NCI-H446 treated with DMSO at 0.1 percent for 48 hours (cell line): Measurements from ENCODE around the gene OR10V1.
A peak's percentile ranks its signal among the peaks of the same experiment; 100 is the strongest.
"Not testable (repeated sequence)": the region's sequence is repeated elsewhere in the genome, so short reads cannot be mapped to it uniquely, and the experiment has no call there.

Source experiments
- DNase-seq: peaks from one replicate; lab custom pipeline; 2025; lab: John Stamatoyannopoulos, UW

The OR10V1 gene

DNA sequence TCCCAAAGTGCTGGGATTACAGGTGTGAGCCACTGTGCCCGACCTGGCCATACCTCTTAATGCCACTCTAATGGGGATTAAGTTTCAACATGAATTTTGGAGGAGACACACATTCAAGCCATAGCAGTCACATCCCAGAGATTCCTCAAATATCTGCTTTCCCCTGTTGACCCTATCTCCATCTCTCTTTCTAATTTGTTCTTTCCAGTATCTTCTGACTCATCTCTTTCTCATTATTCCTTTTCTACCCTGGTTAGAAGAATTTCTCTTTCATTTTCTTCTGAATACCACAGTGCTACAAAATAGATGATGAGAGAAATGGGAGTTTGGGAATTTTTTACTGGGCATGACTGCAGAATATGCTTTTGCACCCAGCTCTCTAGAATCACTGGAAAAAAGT lies 5.1 kb downstream of the OR10V1 start:
- no peak for DNase-seq

DNA sequence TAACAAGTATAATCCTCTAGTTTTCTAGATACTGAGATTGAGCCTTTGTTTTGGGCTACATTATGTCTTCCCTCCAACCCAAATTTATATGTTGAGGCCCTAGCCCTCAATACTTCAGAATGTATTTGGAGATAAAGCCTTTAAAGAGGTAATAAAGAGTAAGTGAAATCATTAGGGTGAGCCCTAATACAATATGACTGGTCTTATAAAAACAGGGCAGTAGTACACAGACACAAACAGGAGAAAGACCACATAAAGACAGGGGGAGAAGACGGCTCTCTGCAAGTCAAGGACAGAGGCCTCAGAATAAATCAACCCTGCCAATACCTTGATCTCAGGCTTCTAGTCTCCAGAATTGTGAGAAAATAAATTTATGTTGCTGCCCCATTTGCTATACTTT lies 6.3 kb downstream of the OR10V1 start:
- DNase-seq = no peak

DNA sequence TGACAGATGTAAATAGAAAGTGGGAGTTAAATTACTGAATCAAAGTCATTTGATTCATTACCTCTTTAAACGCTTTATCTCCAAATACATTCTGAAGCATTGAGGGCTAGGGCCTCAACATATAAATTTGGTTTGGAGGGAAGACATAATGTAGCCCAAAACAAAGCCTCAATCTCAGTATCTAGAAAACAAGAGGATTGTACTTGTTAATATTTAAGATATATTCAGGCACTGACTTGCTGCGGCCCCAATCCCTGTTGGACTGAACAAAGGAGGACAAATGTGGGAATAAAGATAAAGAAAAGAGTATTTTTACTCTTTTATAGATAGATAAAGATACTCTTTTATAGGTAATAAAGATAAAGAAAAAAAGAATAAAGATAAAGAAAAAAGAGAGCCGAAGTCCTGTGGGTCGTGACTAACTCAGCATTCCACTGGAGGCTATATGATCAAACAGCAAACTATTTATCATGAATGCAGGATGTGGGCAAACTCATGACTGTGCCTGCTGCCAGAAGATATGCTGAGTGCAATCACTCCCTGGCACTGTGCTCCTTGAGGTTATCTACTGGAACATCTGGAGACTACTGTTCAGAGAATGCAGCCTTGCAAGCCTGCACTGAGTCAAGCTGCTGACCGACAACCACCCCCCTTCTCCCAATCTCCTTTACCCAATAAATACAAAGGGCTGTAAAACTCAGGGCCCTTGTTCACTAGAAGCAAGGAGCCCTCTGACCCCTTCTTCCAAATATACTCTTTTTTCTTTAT lies 6.9 kb downstream of the OR10V1 start:
- no peak for DNase-seq

DNA sequence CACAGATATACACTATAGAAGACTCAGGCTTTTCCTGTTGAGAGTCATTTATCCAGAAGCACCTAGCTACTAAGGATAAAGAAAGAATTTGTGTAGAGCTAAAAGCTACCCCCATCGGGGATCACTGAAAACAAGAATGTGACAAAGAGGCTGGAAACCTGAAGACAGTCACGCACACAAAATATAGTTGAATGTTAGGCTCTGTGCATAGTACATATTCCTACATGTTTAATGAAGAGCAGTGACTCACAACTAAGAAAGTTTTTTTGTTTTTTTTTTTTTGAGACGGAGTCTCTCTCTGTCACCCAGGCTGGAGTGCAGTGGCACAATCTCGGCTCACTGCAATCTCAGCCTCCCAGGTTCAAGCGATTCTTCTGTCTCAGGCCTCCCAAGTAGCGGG lies 8.4 kb downstream of the OR10V1 start:
- no peak for DNase-seq

DNA sequence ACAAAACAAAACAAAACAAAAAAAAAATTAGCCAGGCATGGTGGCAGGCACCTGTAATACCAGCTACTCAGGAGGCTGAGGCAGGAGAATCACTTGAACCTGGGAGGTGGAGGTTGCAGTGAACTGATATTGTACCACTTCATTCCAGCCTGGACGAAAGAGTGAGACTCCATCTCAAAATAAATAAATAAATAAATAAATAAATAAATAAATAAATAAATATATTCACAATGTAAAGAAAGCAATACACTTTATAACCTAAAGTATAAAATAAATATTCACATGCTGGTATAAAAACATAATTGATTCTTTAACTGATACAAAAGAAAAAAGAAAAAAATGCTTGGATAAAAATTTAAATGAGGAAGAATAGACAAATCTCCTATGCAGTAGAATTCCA lies 10.1 kb downstream of the OR10V1 start:
- DNase-seq = not testable (repeated sequence)

DNA sequence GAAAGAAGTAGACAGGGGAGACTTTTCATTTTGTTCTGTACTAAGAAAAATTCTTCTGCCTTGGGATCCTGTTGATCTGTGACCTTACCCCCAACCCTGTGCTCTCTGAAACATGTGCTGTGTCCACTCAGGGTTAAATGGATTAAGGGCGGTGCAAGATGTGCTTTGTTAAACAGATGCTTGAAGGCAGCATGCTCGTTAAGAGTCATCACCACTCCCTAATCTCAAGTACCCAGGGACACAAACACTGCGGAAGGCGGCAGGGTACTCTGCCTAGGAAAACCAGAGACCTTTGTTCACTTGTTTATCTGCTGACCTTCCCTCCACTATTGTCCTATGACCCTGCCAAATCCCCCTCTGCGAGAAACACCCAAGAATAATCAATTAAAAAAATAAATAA lies 13.5 kb downstream of the OR10V1 start:
- DNase-seq = not testable (repeated sequence)

DNA sequence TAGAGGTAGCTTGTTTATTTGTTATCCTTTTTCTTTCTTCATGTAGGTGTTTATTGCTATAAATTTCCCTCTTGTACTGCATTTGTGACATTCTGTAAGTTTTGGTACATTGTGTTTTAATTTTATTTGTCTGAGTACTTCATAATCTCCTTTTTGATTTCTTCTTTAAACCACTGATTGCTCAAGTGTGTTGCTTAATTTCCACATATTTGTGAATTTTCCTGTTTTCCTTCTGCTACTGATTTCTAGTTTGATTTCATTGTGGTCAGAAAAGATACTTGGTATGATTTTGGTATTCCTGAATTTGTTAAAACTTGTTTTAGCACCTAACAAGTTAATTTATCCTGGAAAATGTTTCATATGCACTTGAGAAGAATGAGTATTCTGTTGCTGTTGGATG lies 15.1 kb downstream of the OR10V1 start:
- no peak for DNase-seq

DNA sequence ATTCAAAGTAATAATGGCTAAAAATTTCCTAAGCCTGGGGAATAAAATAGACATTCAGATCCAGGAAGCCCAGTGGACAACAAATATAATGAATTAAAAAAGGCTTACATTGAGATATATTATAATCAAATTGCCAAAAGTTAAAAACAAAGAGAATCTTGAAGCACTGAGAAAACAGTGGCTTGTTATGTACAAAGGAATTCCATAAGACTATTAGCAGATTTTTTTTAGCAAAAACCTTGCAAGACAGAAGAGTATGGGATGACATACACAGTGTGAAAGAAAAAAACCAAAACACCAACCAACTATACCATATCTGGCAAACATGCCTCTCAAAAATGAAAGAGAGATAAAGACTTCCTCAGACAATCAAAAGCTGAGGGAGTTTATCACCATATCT lies 20.7 kb downstream of the OR10V1 start:
- no peak for DNase-seq

DNA sequence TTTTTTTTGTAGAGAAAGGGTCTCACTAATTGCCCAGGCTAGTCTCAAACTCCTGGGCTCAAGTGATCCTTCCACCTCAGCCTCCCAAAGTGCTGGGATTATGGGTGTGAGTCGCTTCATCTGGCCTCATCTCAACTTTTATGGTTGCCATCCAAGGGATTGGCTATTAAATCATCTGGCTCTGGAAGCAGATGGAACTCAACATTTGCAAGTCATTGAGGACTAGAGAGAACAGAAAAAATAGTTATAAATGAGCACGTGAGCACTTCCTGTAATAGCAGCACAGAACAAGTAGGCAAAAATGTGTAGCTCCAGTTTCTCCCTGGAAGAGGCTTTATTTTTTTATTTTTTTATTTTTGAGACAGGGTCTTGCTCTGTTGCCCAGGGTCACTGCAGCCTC lies 22.5 kb downstream of the OR10V1 start:
- DNase-seq = no peak

DNA sequence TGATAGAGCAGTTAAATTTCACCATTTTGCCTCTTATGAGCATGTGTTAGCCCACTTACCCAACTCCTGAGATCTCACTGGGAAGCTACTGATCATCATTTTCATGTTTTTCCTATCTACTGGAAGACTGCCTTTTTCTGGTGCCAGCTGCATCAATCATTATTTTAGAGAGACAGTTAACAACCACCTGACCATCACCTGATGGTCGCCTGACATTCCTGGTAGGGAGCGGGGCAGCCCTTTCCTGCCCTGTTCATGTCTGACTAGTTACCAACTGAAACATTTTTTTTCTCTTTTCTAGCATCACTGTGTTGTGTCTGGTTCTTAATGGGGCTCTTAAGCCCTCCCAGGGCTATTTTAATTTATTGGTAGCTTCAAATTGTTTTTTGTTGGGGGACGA lies 24.6 kb downstream of the OR10V1 start:
- no peak for DNase-seq

DNA sequence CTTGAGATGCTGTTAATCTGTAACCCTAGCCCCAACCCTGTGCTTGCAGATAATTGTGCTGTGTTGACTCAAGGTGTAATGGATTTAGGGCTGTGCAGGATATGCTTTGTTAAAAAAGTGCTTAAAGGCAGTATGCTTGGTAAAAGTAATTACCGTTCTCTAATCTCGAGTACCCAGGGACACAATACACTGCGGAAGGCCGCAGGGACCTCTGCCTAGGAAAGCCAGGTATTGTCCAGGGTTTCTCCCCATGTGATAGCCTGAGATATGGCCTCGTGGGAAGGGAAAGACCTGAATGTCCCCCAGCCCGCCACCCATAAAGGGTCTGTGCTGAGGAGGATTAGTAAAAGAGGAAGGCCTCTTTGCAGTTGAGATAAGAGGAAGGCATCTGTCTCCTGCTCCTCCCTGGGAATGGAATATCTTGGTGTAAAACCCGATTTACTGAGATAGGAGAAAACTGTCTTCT lies 32.4 kb downstream of the OR10V1 start:
- not testable (repeated sequence) for DNase-seq

DNA sequence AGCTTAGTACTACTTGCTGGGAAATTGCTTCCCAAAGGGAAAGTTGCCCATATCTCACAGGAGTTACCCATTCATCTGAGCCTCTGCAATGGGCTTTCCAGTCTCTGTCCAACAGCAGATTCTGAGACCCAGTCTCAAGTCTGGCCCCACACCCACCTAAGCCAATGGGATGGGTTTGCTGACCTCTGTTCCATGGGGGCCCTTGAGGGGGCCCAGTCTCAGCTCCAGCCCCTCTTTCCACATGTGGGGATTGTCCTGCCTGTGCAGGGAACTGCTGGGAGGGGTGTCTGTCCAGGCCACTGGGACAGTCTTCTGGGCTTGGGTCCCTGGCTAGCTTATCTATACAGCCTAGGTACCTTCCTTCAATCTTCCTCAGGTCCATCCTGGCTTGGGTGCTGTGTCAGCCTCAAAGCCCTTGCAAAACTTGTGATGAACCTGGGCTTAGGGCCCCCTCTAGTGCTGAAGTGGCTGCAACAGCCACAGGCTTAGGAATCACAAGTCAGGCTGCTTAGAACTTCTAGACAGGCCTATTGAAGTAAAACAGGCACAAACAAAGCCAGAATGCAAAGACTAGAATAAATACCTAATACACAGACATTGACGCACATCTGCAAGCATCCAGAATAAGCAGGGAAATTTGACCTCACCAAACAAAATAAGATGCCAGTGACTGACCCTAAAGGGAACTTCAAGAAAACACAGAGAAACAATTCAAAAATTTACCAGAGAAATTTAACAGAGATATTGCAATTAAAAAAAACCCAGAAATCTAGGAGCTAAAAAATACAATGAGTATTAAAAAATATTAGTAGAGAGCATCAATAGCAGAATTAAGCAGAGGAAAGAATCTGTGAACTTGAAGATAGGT lies 33.1 kb downstream of the OR10V1 start:
- DNase-seq = peak; percentile 39

DNA sequence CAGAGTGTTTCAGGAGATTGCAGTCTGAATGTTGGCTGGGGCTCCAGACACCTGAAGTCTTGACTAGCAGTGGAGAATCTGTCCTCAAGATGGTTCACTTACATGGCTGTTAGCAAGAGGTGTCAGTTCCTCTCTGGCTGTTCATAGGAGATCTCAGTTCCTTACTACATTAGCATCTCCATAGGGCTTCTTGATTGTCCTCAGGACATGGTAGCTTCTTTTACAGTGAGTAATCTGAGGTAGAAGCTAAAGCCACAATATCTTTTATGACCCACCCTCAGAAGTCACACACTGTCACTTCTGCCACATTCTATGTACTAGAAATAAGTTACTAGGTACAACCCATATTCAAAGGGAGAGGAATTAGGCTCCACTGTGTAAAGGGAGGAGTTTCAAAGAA lies 34.3 kb downstream of the OR10V1 start:
- DNase-seq = no peak

DNA sequence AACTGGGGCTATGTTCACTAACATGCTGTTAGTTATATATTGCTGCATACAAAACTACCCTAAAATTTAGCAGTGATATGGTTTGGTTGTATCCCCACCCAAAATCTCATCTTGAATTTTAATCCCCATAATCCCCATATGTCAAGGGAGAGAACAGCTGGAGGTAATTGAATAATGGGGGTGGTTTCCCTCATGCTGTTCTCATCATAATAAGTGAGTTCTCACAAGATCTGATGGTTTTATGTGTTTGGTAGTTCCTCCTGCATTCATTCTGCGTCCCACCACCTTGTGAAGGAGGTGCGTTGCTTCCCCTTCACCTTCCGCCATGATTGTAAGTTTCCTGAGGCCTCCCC lies 34.9 kb downstream of the OR10V1 start:
- DNase-seq = no peak

DNA sequence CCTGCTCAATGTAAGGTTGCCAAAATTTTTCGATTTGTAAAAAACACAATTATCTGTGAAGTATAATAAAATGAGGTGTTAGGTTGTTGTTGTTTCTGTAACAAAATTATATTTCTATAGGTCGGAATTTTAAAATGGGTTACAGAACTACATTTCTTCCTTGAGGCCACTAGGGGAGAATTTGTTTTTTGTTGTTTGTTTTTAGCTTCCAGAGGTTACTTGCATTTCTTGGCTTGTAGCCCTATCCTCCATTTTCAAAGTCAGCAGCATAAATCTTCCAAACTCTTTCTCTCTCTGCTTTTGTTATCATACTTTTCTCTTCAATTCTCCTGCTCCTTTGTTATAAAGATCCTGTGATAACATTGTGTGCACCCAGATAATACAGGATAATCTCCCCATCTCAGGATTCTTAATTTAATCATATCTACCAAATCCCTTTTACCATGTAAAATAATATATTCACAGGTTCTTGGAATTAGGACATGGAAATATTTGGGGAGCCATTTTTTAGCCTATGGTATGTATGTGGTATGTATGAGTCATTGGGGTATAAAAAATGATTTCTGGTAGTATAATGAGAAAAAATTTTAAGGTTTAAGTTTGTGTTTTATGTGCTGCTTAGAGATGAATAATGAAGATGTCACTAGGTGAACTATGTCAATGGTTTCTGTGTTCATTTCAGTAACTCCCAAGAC lies 35.4 kb downstream of the OR10V1 start:
- DNase-seq = no peak

DNA sequence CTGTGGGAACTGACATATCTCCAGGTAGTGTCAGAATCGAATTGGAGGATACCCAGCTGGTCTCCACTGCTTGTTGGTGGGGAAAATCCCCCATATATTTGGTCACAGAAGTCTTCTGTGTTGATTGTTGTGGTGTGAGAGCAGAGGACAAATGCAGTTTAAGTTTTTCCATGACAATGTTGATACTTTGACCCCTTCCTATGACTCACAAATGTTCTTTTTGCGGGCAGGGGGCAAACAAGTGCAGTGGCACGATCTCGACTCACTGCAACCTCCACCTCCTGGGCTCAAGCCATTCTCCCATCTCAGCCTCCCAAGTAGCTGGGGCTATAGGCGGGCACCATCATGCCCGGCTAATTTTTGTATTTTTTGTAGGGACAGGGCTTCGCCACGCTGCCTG lies 37.4 kb downstream of the OR10V1 start:
- DNase-seq = no peak

DNA sequence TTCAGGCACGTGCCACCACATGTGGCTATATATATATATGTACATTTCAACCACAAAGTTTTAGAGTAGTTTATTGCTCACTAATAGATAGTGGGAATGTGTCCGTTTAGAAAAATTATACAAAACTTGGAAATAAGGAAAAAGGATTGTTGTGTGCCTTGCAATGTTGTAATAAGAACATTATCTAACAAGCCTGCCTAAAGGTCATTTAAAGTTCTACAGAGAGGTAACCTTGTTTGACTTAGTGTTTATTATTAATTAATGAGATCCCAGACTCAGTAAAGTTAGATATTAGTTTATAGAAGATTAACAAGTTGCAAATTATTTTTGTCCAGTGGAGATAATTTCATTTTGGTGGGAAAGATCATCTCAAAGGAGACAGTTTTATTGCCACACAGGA lies 39.4 kb downstream of the OR10V1 start:
- no peak for DNase-seq

DNA sequence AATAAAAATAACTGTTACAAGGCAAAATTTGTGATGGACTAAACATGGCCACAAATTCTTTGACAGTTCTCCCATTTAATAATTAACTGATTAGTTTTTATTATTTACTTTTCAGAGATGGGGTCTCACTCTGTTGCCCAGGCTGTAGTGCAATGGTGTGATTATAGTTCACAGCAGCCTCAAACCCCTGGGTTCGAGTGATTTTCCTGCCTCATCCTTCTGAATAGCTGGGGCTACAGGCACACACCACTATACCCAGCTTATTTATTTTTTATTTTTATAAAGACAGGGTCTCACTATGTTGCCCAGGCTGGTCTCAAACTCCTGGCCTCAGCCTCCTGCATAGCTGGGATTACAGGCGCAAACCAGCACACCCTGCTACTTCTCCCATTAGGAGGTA lies 40.4 kb downstream of the OR10V1 start:
- no peak for DNase-seq

DNA sequence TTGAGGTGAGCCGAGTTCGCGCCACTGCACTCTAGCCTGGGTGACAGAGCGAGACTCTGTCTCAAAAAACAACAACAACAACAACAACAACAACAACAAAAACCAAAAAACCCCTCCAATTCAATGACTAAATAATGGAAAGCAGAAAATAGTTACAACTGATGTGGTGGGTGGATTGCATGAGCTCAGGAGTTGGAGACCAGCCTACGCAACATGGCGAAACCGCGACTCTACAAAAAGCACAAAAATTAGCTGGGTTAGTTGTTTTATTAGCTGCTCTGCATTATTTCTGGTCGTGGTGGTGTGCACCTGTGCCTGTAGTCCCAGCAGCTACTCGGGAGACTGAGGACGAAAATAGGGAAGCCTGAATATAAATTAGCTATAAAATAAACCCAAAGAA lies 42.2 kb downstream of the OR10V1 start:
- DNase-seq = no peak

DNA sequence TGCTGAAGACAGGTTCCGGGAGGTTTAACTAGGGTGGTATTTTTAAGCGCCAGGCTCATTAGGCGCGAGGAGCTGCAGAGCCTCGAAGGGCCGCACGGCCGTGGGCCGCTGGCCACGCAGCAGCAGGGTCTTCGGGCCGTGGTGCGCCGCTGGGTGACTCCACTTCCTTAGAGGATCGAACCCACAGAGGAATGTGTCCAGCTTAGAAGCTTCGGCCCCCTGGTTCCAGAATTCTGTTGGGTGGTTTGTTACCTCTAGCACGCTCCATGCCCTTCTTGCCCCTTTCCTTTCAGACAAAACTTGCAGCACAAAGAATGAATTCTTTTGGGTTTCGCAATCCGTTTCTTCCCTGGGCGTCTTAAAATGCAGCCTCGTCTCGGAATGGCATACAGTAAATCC lies 44.0 kb downstream of the OR10V1 start:
- no peak for DNase-seq

DNA sequence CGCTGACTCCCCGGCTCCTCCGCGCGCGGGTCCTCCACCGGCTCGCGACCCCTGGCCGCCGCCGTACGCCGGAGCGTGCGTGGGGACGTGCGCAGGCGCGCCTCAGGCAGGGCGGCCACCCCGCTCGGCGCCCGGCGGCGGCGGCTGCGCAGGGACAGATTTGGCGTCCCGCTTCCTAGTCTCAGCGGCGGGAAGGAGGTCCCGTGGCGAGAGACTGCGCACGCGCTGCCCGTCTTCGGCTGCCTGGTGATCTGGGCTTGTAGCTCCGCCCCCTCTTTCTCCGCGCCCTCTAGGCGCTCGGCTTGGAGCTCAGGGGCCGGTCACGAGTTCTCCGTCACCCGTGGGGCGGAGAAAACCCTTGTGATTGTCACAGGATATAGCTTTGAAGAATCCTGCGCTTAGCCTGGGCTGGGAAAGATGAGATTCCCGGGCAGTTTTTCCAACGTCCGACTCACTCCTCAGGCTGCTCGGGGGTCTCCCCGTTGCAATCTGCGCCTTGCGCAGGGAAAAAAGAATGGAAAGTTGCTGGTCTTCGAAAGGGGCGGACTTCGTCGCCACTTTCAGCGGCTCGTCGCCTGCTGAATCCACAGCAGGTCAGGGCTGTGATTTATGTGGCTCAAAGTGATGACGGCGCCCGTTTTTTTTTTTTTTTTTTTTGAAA lies 44.6 kb downstream of the OR10V1 start, which contains the start of gene PATL1:
Gene PATL1, minus strand, starts transcription at position 88 of the 661 bp plus-strand sequence. CDS start 142 bp downstream, outside the sequence.
- DNase-seq = peak; percentile 97
